Myocyte (in vitro differentiated cells): ENCODE data around the gene MCRIP2. TPM values are rescaled to one million over a fixed set of nuclear protein-coding genes. Genes with fewer than 3 reads are reported as not detected.

Experiments
- DNase-seq: peaks from one replicate; pipeline ENCODE4 v3.0.0-alpha.2; 2012; ENCODE audit warnings: low read depth
- total RNA-seq: library from RNA; depleted of rRNA; stranded (reverse); fragments of >200 nt; gene quantifications from 2 replicates; pipeline ENCODE4 v1.2.3, GENCODE V29; 2014

MCRIP2 gene
- total RNA-seq, 1 donor from 2014 or later, result 61.2 TPM

GRCh38 chr16:647173-647902 lies 5.7 kb downstream of the MCRIP2 start:
- DNase-seq, result peak; percentile 59

GRCh38 chr16:648071-648780 lies 6.6 kb downstream of the MCRIP2 start:
- peak; percentile 76 for DNase-seq

DNA sequence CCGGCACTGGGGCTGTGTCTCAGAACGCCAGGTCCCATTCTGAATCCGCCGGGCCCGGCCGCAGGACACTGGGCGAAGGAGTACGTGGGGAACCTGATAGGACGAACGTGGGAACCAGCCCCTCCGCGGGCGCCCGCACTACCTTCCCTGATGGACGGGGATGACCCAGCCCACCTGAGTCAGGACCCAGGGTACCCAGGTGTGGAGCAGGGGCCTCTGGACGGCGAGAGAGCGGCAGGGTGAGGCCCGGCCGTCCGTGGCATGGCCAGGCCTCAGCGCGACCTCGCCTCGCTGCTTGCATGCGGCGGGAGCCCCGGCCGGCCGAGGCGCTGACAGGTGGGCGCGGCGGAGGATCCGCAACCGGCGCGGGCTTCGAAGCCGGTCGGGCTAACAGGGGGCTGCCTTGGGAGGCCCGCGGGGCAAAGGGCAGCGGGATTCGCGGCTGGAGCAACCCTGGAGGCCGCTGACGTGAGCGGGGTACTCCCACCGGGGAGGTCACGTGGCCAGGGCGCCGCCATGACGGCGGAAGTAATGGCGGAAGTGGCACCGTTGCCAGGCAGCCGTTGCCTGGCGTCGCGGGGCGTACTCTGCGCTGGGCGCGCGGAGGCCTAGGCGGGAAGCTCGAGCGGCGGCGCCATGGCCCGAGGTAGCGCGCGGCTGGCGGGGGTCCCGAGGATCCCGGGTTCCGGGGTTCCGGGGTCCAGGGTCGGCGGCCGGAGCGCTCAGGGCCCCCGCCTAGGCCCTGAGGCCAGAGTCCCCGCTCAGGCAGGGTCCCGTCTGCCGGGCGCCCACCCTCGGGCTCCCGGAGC lies 7.4 kb downstream of the MCRIP2 start, which contains the start of gene WDR90:
Gene WDR90, plus strand, starts transcription at position 585 of the 809 bp plus-strand sequence. Its CDS starts 52 bp downstream, at position 637.
- peak; percentile 90 for DNase-seq

GRCh38 chr16:649631-650030 lies 8.0 kb downstream of the MCRIP2 start:
- DNase-seq, result no peak

- DNase-seq, result no peak
Observed at GRCh38 chr16:651844-652243, 10.2 kb downstream of the MCRIP2 start.

DNA sequence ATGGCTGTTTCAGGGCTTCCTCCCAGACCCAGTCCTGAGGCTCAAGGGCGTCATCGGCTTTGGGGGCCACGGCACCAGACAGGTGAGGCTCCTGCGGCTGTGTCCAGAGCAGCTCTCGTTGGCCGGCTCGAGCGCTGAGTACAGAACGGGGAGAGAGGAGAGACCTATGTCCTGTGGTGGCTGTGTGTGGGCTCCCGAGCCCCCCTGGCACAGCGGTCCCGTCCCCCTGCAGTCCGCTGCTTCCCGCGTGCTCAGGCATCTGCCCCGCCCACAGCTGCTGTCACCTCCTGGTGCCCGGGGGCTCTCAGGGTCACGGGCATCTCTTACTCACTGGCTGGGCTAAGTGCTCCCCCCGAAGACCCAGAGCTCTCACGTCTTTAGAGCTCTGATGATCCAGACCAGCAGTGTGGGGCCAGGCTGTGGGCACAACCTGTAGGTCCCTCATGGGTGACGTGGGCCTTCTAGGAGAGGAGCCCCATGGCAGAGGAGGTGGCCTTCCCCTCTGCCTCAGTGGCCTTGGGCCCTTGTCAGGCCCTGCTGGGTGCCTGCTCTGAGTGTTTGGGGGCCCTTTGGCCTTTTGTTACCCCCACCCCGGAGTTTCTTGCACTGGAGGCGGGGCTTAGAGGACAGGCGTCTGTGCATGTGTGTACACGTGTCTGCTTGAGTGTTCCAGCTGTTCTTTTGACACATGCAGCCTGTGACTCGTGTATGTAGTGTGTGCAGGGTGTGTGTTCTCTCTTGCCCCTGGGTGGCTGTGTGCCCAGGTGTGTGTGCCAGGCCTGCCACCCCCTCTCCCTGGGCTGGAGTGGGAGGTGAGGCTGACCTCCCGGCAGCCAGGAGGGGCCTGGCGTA lies 11.1 kb downstream of the MCRIP2 start:
- DNase-seq, result no peak

GRCh38 chr16:654034-654433 lies 12.4 kb downstream of the MCRIP2 start:
- no peak for DNase-seq

DNA sequence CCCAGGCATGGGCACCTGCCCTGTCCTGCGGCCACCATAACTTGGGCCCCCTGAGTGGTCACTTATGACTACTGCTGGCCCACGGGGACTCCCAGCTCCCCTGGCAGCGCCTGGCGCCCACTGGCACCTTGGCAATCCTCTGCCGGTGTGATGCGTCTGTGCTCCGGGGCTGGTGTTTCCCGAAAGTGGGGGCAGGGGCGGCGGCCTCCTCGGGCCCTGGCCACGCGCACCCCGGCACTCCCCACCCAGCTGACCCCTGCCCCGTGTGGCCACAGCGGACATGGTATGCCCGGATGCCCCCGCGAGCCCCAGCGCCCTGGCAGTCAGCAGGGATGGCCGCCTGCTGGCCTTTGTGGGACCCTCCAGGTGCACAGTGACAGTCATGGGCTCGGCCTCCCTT lies 15.9 kb downstream of the MCRIP2 start:
- DNase-seq, result no peak

GRCh38 chr16:658679-659571 lies 17.3 kb downstream of the MCRIP2 start:
- DNase-seq, result no peak

GRCh38 chr16:659618-660017 lies 18.0 kb downstream of the MCRIP2 start:
- no peak for DNase-seq

GRCh38 chr16:660132-660458 lies 18.5 kb downstream of the MCRIP2 start:
- no peak for DNase-seq

GRCh38 chr16:660459-661183 lies 19.0 kb downstream of the MCRIP2 start:
- DNase-seq, result peak; percentile 65

GRCh38 chr16:661184-661821 lies 19.7 kb downstream of the MCRIP2 start:
- no peak for DNase-seq

DNA sequence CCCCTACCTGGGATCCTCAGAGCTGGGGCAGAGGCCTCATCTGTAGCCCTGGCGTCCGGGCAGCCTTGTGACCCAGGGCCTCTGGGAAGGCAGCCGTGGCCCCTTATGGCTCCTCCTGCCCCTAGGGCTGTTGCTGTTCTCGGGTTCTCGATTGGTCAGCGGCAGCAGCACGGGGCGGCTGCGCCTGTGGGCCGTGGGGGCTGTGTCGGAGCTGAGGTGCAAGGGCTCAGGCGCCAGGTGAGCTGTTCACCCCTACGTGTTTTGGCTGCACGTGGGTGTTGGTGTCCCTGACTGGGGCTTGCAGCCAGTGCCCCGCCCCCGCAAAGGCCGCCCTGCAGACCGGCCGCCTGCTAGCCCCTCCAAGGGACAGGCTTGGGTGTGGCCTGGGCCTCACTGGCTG lies 20.5 kb downstream of the MCRIP2 start:
- no peak for DNase-seq

GRCh38 chr16:662597-662996 lies 21.0 kb downstream of the MCRIP2 start:
- no peak for DNase-seq

DNA sequence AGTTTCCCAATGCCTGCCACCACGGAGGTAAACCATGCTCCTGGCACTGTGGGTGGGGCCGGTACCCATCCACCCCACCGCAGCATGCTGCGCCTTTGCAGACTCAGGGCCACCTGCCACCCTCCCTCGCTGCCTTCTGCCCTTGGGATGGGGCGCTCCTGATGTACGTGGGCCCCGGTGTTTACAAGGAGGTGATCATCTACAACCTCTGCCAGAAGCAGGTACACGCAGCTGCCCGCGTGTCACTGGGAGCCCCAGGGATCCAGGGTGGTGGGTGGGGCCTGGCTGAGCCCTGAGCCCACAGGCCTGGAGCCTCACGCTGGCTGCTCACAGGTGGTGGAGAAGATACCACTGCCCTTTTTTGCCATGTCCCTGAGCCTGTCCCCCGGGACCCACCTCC lies 24.9 kb downstream of the MCRIP2 start:
- DNase-seq, result no peak

DNA sequence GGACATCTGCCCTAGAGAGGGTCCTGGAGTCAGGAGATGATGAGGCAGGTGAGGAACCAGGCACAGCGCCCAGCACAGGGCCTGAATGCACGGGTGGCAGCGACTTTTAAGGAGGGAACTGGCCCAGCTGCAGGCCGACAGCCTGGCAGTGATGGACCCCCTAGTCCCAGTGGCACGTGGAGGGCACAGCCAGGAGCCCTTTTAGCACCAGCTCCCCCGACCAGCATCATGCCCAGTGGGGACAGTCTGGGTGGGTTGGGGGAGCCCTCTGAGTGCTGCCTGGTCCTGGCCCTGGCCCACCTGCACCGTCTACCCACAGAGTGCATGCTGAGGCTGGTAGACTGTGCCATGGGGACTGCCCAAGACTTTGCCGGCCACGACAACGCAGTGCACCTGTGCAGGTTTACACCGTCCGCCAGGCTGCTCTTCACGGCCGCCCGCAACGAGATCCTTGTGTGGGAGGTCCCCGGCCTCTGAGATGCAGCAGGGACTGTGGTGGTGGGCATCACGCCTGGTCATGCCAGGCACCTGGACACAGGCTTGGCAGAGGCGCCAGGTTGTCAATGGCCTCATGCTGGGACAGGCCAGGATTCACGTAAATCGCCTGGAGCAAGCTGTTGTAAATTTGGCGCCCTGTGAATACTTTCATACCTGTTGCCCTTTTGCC lies 25.6 kb downstream of the MCRIP2 start:
- no peak for DNase-seq

GRCh38 chr16:667780-668518 lies 26.3 kb downstream of the MCRIP2 start, which contains the start of gene RHOT2:
Gene RHOT2, plus strand, starts transcription at chr16:668132. Its CDS starts 68 bp downstream, at chr16:668200.
- peak; percentile 89 for DNase-seq
